GM21367 (cell line): ENCODE results near the gene AGT.
"Not testable (repeated sequence)": the region's sequence is repeated elsewhere in the genome, so short reads cannot be mapped to it uniquely, and the experiment has no call there.

Source experiments
- ATAC-seq: cut with Tn5 transposase; IDR thresholded peaks from one replicate; pipeline ENCODE4 v1.9.1; 2021; ENCODE audit not compliant: unreplicated experiment

AGT gene

GRCh38 chr1:230693221-230693620, 20.7 kb downstream of the AGT start:
- no peak for ATAC-seq

GRCh38 chr1:230691615-230692014, 22.3 kb downstream of the AGT start:
- ATAC-seq: no peak

GRCh38 chr1:230690101-230690500, 23.8 kb downstream of the AGT start:
- no peak for ATAC-seq

- no peak for ATAC-seq
Measured at GRCh38 chr1:230686747-230687146, 27.2 kb downstream of the AGT start.

- ATAC-seq: no peak
Measured at GRCh38 chr1:230684998-230685397, 28.9 kb downstream of the AGT start.

GRCh38 chr1:230684146-230684545, 29.8 kb downstream of the AGT start:
- no peak for ATAC-seq

- ATAC-seq: no peak
Measured at GRCh38 chr1:230682882-230683610, 30.9 kb downstream of the AGT start.

- no peak for ATAC-seq
Measured at GRCh38 chr1:230682274-230682673, 31.6 kb downstream of the AGT start.

GRCh38 chr1:230681599-230681998, 32.3 kb downstream of the AGT start:
- ATAC-seq: no peak

GRCh38 chr1:230680300-230681025, 33.5 kb downstream of the AGT start:
- no peak for ATAC-seq

- ATAC-seq: no peak
Measured at GRCh38 chr1:230679825-230680224, 34.1 kb downstream of the AGT start.

- no peak for ATAC-seq
Measured at GRCh38 chr1:230679192-230679591, 34.7 kb downstream of the AGT start.

- ATAC-seq: no peak
Measured at GRCh38 chr1:230677200-230677599, 36.7 kb downstream of the AGT start.

- no peak for ATAC-seq
Measured at GRCh38 chr1:230674581-230674980, 39.3 kb downstream of the AGT start.

GRCh38 chr1:230669543-230669942, 44.4 kb downstream of the AGT start:
- no peak for ATAC-seq

- ATAC-seq: no peak
Measured at GRCh38 chr1:230668227-230668626, 45.7 kb downstream of the AGT start.

- no peak for ATAC-seq
Measured at GRCh38 chr1:230661976-230662375, 51.9 kb downstream of the AGT start.

- ATAC-seq: no peak
Measured at GRCh38 chr1:230658691-230659090, 55.2 kb downstream of the AGT start.

- ATAC-seq: not testable (repeated sequence)
Measured at GRCh38 chr1:230658103-230658502, 55.8 kb downstream of the AGT start.

GRCh38 chr1:230656719-230657118, 57.2 kb downstream of the AGT start:
- ATAC-seq: not testable (repeated sequence)
